ENCODE measurements around the gene CELA3A.
A peak's percentile ranks its signal among the peaks of the same experiment; 100 is the strongest.

CELA3A gene

GRCh38 chr1:21963477-21964217, 37.8 kb upstream of the CELA3A start:
- ChIA-PET CTCF (interaction anchor here (0.6 to 1.5 kb wide), 24 partner anchors 19 to 1231 kb away, joined by 3 to 5 read pairs (median 3); partner anchors contain the start of gene SH2D5), POLR2A (interaction anchor here (0.7 kb wide), 2 partner anchors 11 to 40 kb away, joined by 3 to 4 read pairs; no protein-coding TSS in a partner anchor)
- no peaks in the 10 kb centered on the region for H3K9me3 ChIP-seq (ENCODE audit: control insufficient read depth, insufficient read depth, low read depth, low read length)
- no peak overlapping the region for H3K27ac ChIP-seq (ENCODE audit: extremely low read depth, low read depth, low read length)
- H3K4me1 ChIP-seq (ENCODE audit: control insufficient read depth, insufficient read depth, low read length): no peaks in the 10 kb centered on the region
- H3K36me3 ChIP-seq (ENCODE audit: control insufficient read depth in 2 of 2, insufficient read depth in 1 of 2, low read length in 2 of 2): no peaks in the 10 kb centered on the region
- no peak overlapping the region for H3K4me3 ChIP-seq (ENCODE audit: low read depth, low read length)
- no peak for TF ChIP-seq ZNF169 (tag by site-specific recombination; IDR thresholded peaks at IDR 0.05)
- peak; percentile 63 for TF ChIP-seq ZBTB48 (tag by site-specific recombination; IDR thresholded peaks at IDR 0.05)
- TF ChIP-seq HOXC10 (CRISPR knock-in tag; IDR thresholded peaks at IDR 0.05): no peak
- TF ChIP-seq ZNF660 (tag by site-specific recombination; IDR thresholded peaks at IDR 0.05): peak; percentile 52
- no peak for TF ChIP-seq ZBTB20 (tag by site-specific recombination; IDR thresholded peaks at IDR 0.05)
- 0 out of 2 replicates have a peak, but pooled peaks have one; percentile 3 for TF ChIP-seq ZNF292 (tag by site-specific recombination; IDR thresholded peaks at IDR 0.05; ENCODE audit: borderline replicate concordance, low read depth)
- TF ChIP-seq ZNF664 (tag by site-specific recombination; IDR thresholded peaks at IDR 0.05): peak; percentile 46; the same call in 1 of the 2 replicates
- no peak for TF ChIP-seq ZNF394 (tag by site-specific recombination; IDR thresholded peaks at IDR 0.05; ENCODE audit: borderline replicate concordance)
- TF ChIP-seq ZEB2 (tag by site-specific recombination; IDR thresholded peaks at IDR 0.05): no peak
- no peak for TF ChIP-seq ZNF518A (tag by site-specific recombination; conservative IDR thresholded peaks at IDR 0.05; ENCODE audit: low read depth)
- TF ChIP-seq ZNF654 (tag by site-specific recombination; IDR thresholded peaks at IDR 0.05; ENCODE audit: low read depth): peak; percentile 81
- TF ChIP-seq ZNF843 (tag by site-specific recombination; IDR thresholded peaks at IDR 0.05): no peak
- TF ChIP-seq ZNF426 (tag by site-specific recombination; IDR thresholded peaks at IDR 0.05): no peak
- TF ChIP-seq ZNF670 (tag by site-specific recombination; IDR thresholded peaks at IDR 0.05; ENCODE audit: low read depth): no peak
- no peak for TF ChIP-seq AEBP2 (tag by site-specific recombination; IDR thresholded peaks at IDR 0.05; ENCODE audit: borderline replicate concordance)
- TF ChIP-seq GFI1B (tag by site-specific recombination; IDR thresholded peaks at IDR 0.05): no peak
- no peak for TF ChIP-seq ZNF324 (tag by site-specific recombination; IDR thresholded peaks at IDR 0.05)
- no peak for TF ChIP-seq ZNF600 (tag by site-specific recombination; IDR thresholded peaks at IDR 0.05)
- no peak for TF ChIP-seq MYNN (tag by site-specific recombination; IDR thresholded peaks at IDR 0.05; ENCODE audit: borderline replicate concordance)
- TF ChIP-seq ZNF26 (tag by site-specific recombination; IDR thresholded peaks at IDR 0.05): no peak
- TF ChIP-seq ZNF398 (tag by site-specific recombination; IDR thresholded peaks at IDR 0.05): no peak
- peak; percentile 30; the same call in 1 of the 2 replicates for TF ChIP-seq KLF9 (tag by site-specific recombination; IDR thresholded peaks at IDR 0.05; ENCODE audit: low read depth)
- no peak for TF ChIP-seq ZNF658 (tag by site-specific recombination; IDR thresholded peaks at IDR 0.05)
- no peak for TF ChIP-seq ZSCAN23 (tag by site-specific recombination; IDR thresholded peaks at IDR 0.05)
- TF ChIP-seq YY1 (tag by site-specific recombination; IDR thresholded peaks at IDR 0.05): no peak
- TF ChIP-seq GLIS2 (tag by site-specific recombination; IDR thresholded peaks at IDR 0.05): no peak
- TF ChIP-seq BCL6B (tag by site-specific recombination; IDR thresholded peaks at IDR 0.05): peak; percentile 98

Measured in HEK293 (cell line).